Left renal pelvis (tissue), 4 donors: ENCODE data around the gene TSHZ2. TPM values are rescaled to one million over a fixed set of nuclear protein-coding genes. Genes with fewer than 3 reads are reported as not detected.

Experiments
- DNase-seq, 4 donors: peaks; one replicate each; pipeline ENCODE4 v3.0.0-alpha.2; 2013; ENCODE audit warnings: low read depth in 4 of 4, low spot score in 3 of 4
- polyA plus RNA-seq, 4 donors: library from polyadenylated mRNA; unstranded; fragments of 120-200 nt; gene quantifications; one replicate each; pipeline ENCODE4 v1.2.1, GENCODE V29; 2013; ENCODE audit not compliant: insufficient read length in 4 of 4

The TSHZ2 gene
- polyA plus RNA-seq, 4 donors: 11.8 to 23.4 (median 14.1) TPM

- DNase-seq: no peak
These were observed 20.5 kb downstream of the TSHZ2 start for GRCh38 chr20:52992632-52993031.

- DNase-seq: no peak
These were observed 20.9 kb downstream of the TSHZ2 start for GRCh38 chr20:52993076-52993475.

GRCh38 chr20:52994184-52994970 lies 22.2 kb downstream of the TSHZ2 start:
- DNase-seq: no peak

GRCh38 chr20:52996130-52996529 lies 24.0 kb downstream of the TSHZ2 start:
- DNase-seq: no peak

- no peak for DNase-seq
These were observed 24.5 kb downstream of the TSHZ2 start for GRCh38 chr20:52996658-52997057.

GRCh38 chr20:52998268-52998667 lies 26.1 kb downstream of the TSHZ2 start:
- no peak for DNase-seq

- DNase-seq: no peak
These were observed 26.9 kb downstream of the TSHZ2 start for GRCh38 chr20:52999040-52999439.

GRCh38 chr20:53001498-53002301 lies 29.5 kb downstream of the TSHZ2 start:
- no peak for DNase-seq

- DNase-seq: no peak
These were observed 30.6 kb downstream of the TSHZ2 start for GRCh38 chr20:53002786-53003185.

GRCh38 chr20:53003420-53004154 lies 31.4 kb downstream of the TSHZ2 start:
- DNase-seq: peak in 2 of 4 donors; percentile 42 to 63

- no peak for DNase-seq
These were observed 32.2 kb downstream of the TSHZ2 start for GRCh38 chr20:53004267-53004813.

GRCh38 chr20:53009979-53010735 lies 38.0 kb downstream of the TSHZ2 start:
- DNase-seq: no peak

GRCh38 chr20:53011640-53012039 lies 39.5 kb downstream of the TSHZ2 start:
- DNase-seq: no peak

- no peak for DNase-seq
These were observed 41.0 kb downstream of the TSHZ2 start for GRCh38 chr20:53013183-53013582.

GRCh38 chr20:53013847-53014246 lies 41.7 kb downstream of the TSHZ2 start:
- no peak for DNase-seq

GRCh38 chr20:53016071-53016470 lies 43.9 kb downstream of the TSHZ2 start:
- no peak for DNase-seq

- no peak for DNase-seq
These were observed 44.4 kb downstream of the TSHZ2 start for GRCh38 chr20:53016534-53017042.

- no peak for DNase-seq
These were observed 45.0 kb downstream of the TSHZ2 start for GRCh38 chr20:53017206-53017605.

- no peak for DNase-seq
These were observed 47.3 kb downstream of the TSHZ2 start for GRCh38 chr20:53019464-53019863.

- no peak for DNase-seq
These were observed 48.2 kb downstream of the TSHZ2 start for GRCh38 chr20:53020376-53020775.
